Esophagus muscularis mucosa (tissue), 4 donors: ENCODE measurements around the gene C17orf78. TPM values are rescaled to one million over a fixed set of nuclear protein-coding genes. Genes with fewer than 3 reads are reported as not detected.

ENCODE experiments used
- DNase-seq: peaks from one replicate; pipeline ENCODE4 v3.0.0-alpha.2; 2017; ENCODE audit errors: extremely low spot score
- H3K27ac ChIP-seq, 4 donors: fragments of 200-600 bp; sonication (generic); replicated peaks in 1 of 4; 1 replicate in 3 of 4; 2 replicates in 1 of 4; pipeline ENCODE4 v1.5.1; 2016 to 2019; ENCODE audit warnings: mild to moderate bottlenecking in 1 of 4
- H3K27me3 ChIP-seq, 4 donors: fragments of 200-600 bp; sonication (generic); one replicate each; pipeline versions ENCODE4 v1.5.1 to v1.6.0; 2016 to 2019
- H3K36me3 ChIP-seq, 4 donors: fragments of 200-600 bp; sonication (generic); one replicate each; pipeline ENCODE4 v1.5.1; 2016 to 2019
- H3K4me1 ChIP-seq, 4 donors: fragments of 200-600 bp; sonication (generic); one replicate each; pipeline ENCODE4 v1.5.1; 2016 to 2019
- H3K4me3 ChIP-seq, 4 donors: fragments of 200-600 bp; sonication (generic); 1 replicate in 2 of 4; 2 replicates in 2 of 4; pipeline ENCODE4 v1.5.1; 2016 to 2019; ENCODE audit warnings: mild to moderate bottlenecking in 4 of 4, moderate library complexity in 1 of 4
- H3K9me3 ChIP-seq, 4 donors: fragments of 200-600 bp; sonication (generic); 1 replicate in 3 of 4; 2 replicates in 1 of 4; pipeline ENCODE4 v1.5.1; 2016 to 2019
- CTCF ChIP-seq, 3 experiments: fragments of 200-600 bp in 2 of 3; fragments of 450-650 bp in 1 of 3; sonication (generic) in 2 of 3; IDR thresholded peaks; one replicate each; pipeline ENCODE4 v1.5.1; 2017 to 2019; ENCODE audit warnings: antibody characterized with exemption in 3 of 3, mild to moderate bottlenecking in 2 of 3, moderate library complexity in 1 of 3
- EP300 ChIP-seq: sonication (generic); formaldehyde crosslinking; IDR thresholded peaks from one replicate; pipeline ENCODE4 v1.6.1; 2017; ENCODE audit warnings: antibody characterized with exemption
- POLR2A ChIP-seq: fragments of 450-650 bp; IDR thresholded peaks from one replicate; pipeline ENCODE4 v1.6.1; 2017; ENCODE audit warnings: antibody characterized with exemption, moderate library complexity, mild to moderate bottlenecking, low read depth
- POLR2AphosphoS5 ChIP-seq, 2 donors: sonication (generic); formaldehyde crosslinking; IDR thresholded peaks; one replicate each; pipeline ENCODE4 v1.6.1; 2017; ENCODE audit warnings: antibody characterized with exemption in 2 of 2
- WGBS: methylation state at CpG from one replicate; pipeline ENCODE4 v1.1.5; 2018; 5-methylcytosine and 5-hydroxymethylcytosine counted together
- intact Hi-C: fragments of 100-400 bp; cut with DNase I; formaldehyde crosslinking; loops from one replicate; pipeline ENCODE4 v1.15.1; 2023
- total RNA-seq, 4 donors: library from RNA; depleted of rRNA; stranded (reverse); fragments of >200 nt; gene quantifications; one replicate each; pipeline versions ENCODE4 v1.1.0 to v1.2.1, GENCODE V29; 2016

C17orf78 gene
- total RNA-seq, 4 donors from 2014 or later = not detected

DNA sequence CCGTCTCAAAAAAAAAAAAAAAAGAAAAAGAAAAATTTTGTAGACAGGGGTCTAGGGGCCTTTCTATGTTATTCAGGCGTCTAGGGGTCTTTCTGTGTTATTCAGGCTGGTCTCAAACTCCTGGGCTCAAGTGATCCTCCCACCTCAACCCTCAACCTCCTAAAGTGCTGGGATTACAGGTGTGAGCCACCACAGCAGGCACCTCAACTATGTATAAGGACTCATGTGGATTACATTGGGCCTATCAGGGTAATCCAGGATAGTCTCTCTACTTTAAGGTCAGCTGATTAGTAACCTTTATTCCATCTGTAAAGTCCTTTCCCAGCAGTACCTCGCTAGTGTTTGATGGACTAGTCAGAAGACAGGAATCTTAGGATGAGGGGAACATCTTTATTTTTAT is 53.3 kb downstream of the C17orf78 start:
- intact Hi-C loops = no loop called here
- Histone ChIP-seq H3K4me1 (no peaks in the 10 kb centered on the region), H3K27ac (no peak overlapping the region), H3K4me3 (no peak overlapping the region), H3K9me3 (no peaks in the 10 kb centered on the region), H3K27me3 (no peaks in the 10 kb centered on the region), H3K36me3 (peaks cover 15 to 82% (median 62%) of the 10 kb centered on the region in 4 donors)
- TF ChIP-seq EP300 (no peak), POLR2AphosphoS5 (IDR thresholded peaks at IDR 0.05) (no peak), POLR2A (no peak), CTCF (IDR thresholded peaks at IDR 0.05) (no peak)
- WGBS = 96% methylated on average over 3 of the region's 3 CpGs
- DNase-seq = no peak

- no peaks in the 10 kb centered on the region for H3K27me3 ChIP-seq
- no peak for DNase-seq
- intact Hi-C loops = no loop called here
- TF ChIP-seq EP300 = no peak
- no peaks in the 10 kb centered on the region for H3K4me1 ChIP-seq
- H3K4me3 ChIP-seq = no peak overlapping the region
- H3K9me3 ChIP-seq = no peaks in the 10 kb centered on the region
- H3K27ac ChIP-seq = no peak overlapping the region
- H3K36me3 ChIP-seq = peaks cover 11 to 82% (median 58%) of the 10 kb centered on the region in 4 donors
- WGBS = 96% methylated on average over 1 of the region's 1 CpG
These were observed 53.7 kb downstream of the C17orf78 start for GRCh38 chr17:37429453-37429852.

- no peaks in the 10 kb centered on the region for H3K4me1 ChIP-seq
- no peak overlapping the region for H3K27ac ChIP-seq
- DNase-seq = no peak
- H3K9me3 ChIP-seq = no peaks in the 10 kb centered on the region
- peaks cover 5 to 78% (median 51%) of the 10 kb centered on the region in 4 donors for H3K36me3 ChIP-seq
- H3K27me3 ChIP-seq = no peaks in the 10 kb centered on the region
- TF ChIP-seq CTCF (IDR thresholded peaks at IDR 0.05) (no peak), EP300 (no peak), POLR2AphosphoS5 (IDR thresholded peaks at IDR 0.05) (no peak), POLR2A (no peak)
- 50% methylated on average over 1 of the region's 1 CpG for WGBS
- intact Hi-C loops = no loop called here
- H3K4me3 ChIP-seq = no peak overlapping the region
These were observed 54.4 kb downstream of the C17orf78 start for GRCh38 chr17:37430051-37430627.

GRCh38 chr17:37432671-37433070 is 56.9 kb downstream of the C17orf78 start:
- H3K4me1 ChIP-seq = no peaks in the 10 kb centered on the region
- intact Hi-C loops = no loop called here
- no peaks in the 10 kb centered on the region for H3K9me3 ChIP-seq
- H3K36me3 ChIP-seq = peaks cover 5 to 70% (median 37%) of the 10 kb centered on the region in 4 donors
- no peak overlapping the region for H3K4me3 ChIP-seq
- no peaks in the 10 kb centered on the region for H3K27me3 ChIP-seq
- DNase-seq = no peak
- WGBS = 95% methylated on average over 2 of the region's 2 CpGs
- H3K27ac ChIP-seq = no peak overlapping the region
- TF ChIP-seq EP300 (no peak), POLR2AphosphoS5 (IDR thresholded peaks at IDR 0.05) (no peak), POLR2A (no peak), CTCF (IDR thresholded peaks at IDR 0.05) (no peak)

- Histone ChIP-seq H3K27ac (no peak overlapping the region), H3K4me3 (no peak overlapping the region), H3K36me3 (peaks cover 27 to 78% (median 53%) of the 10 kb centered on the region in 4 donors), H3K27me3 (no peaks in the 10 kb centered on the region), H3K9me3 (no peaks in the 10 kb centered on the region), H3K4me1 (no peaks in the 10 kb centered on the region)
- no peak for TF ChIP-seq EP300
- TF ChIP-seq POLR2A = no peak
- TF ChIP-seq CTCF (IDR thresholded peaks at IDR 0.05) = no peak
- TF ChIP-seq POLR2AphosphoS5 (IDR thresholded peaks at IDR 0.05) = no peak
- intact Hi-C loops = no loop called here
- WGBS = 88% methylated on average over 4 of the region's 4 CpGs
- no peak for DNase-seq
These were observed 62.4 kb downstream of the C17orf78 start for GRCh38 chr17:37438141-37438540.
